SK-N-SH (cell line): Measurements from ENCODE around the gene SDHA. TPM values are rescaled to one million over a fixed set of nuclear protein-coding genes. Genes with fewer than 3 reads are reported as not detected.

Experiments used
- CTCF ChIA-PET: fragments of 300-600, 350-600 bp; formaldehyde crosslinking; extraction: SDS; loops from one replicate; lab custom pipeline; 2021; lab: Yijun Ruan, JAX
- POLR2A ChIA-PET: fragments of 350-600 bp; sonication (Branson Sonifier 250); formaldehyde crosslinking; extraction: SDS; loops from one replicate; lab custom pipeline; 2020; ENCODE audit warnings: antibody characterized with exemption, inconsistent platforms; lab: Yijun Ruan, JAX
- DNase-seq: peaks from one replicate; pipeline ENCODE4 v3.0.0; 2012
- H2AFZ ChIP-seq: fragments of 200-600 bp; sonication (generic); 2 replicates; pipeline ENCODE4 v1.8.1; 2016; ENCODE audit warnings: antibody characterized with exemption, mild to moderate bottlenecking, low read depth
- H3F3A ChIP-seq: fragments of 200-600 bp; sonication (generic); replicated peaks from 2 replicates; pipeline ENCODE3; 2016; ENCODE audit warnings: antibody characterized with exemption, mild to moderate bottlenecking; ENCODE audit not compliant: insufficient read depth
- H3K27ac ChIP-seq, 2 experiments: fragments of 200-500 bp in 1 of 2; fragments of 200-600 bp in 1 of 2; sonication (Bioruptor generic) in 1 of 2; sonication (generic), shearing (Covaris generic) in 1 of 2; 2 replicates each; pipeline versions ENCODE4 v1.5.1 to v1.6.1; 2014 to 2016; ENCODE audit warnings: low read depth in 2 of 2, inconsistent platforms in 1 of 2, low read length in 1 of 2, mild to moderate bottlenecking in 1 of 2, mixed read lengths in 1 of 2
- H3K27me3 ChIP-seq: fragments of 200-600 bp; sonication (generic), shearing (Covaris generic); 2 replicates; pipeline ENCODE4 v1.6.1; 2016; ENCODE audit warnings: mixed run types; ENCODE audit not compliant: insufficient read depth
- H3K36me3 ChIP-seq, 2 experiments: fragments of 200-500 bp in 1 of 2; fragments of 200-600 bp in 1 of 2; sonication (Bioruptor generic) in 1 of 2; sonication (generic) in 1 of 2; replicated peaks in 1 of 2; 2 replicates each; pipeline versions ENCODE3 to v1.5.1; 2014 to 2016; ENCODE audit warnings: low read length in 1 of 2, mild to moderate bottlenecking in 1 of 2; ENCODE audit not compliant: insufficient read depth in 2 of 2, control insufficient read depth in 1 of 2
- H3K4me1 ChIP-seq, 2 experiments: fragments of 200-500 bp in 1 of 2; fragments of 200-600 bp in 1 of 2; sonication (Bioruptor generic) in 1 of 2; sonication (generic), shearing (Covaris generic) in 1 of 2; 2 replicates each; pipeline versions ENCODE4 v1.5.1 to v1.6.1; 2014 to 2016; ENCODE audit warnings: low read depth in 1 of 2, low read length in 1 of 2, mixed run types in 1 of 2; ENCODE audit not compliant: insufficient read depth in 2 of 2, control insufficient read depth in 1 of 2
- H3K4me2 ChIP-seq: fragments of 200-600 bp; sonication (generic), shearing (Covaris generic); 2 replicates; pipeline ENCODE4 v1.6.1; 2017; ENCODE audit warnings: mixed run types
- H3K4me3 ChIP-seq, 2 experiments: fragments of 200-500 bp in 1 of 2; fragments of 200-600 bp in 1 of 2; sonication (Bioruptor generic) in 1 of 2; sonication (generic), shearing (Covaris generic) in 1 of 2; 2 replicates each; pipeline versions ENCODE4 v1.5.1 to v1.8.1; 2014 to 2016; ENCODE audit warnings: low read depth in 2 of 2, inconsistent platforms in 1 of 2, low read length in 1 of 2, mild to moderate bottlenecking in 1 of 2, mixed read lengths in 1 of 2, moderate library complexity in 1 of 2
- H3K79me2 ChIP-seq: fragments of 200-600 bp; sonication (generic); 2 replicates; pipeline ENCODE4 v1.8.1; 2017; ENCODE audit warnings: mild to moderate bottlenecking; ENCODE audit not compliant: insufficient read depth
- H3K9ac ChIP-seq: fragments of 200-600 bp; sonication (generic); 2 replicates; pipeline ENCODE4 v1.6.1; 2017; ENCODE audit warnings: mixed run types
- H3K9me2 ChIP-seq: fragments of 200-600 bp; sonication (generic); 2 replicates; pipeline ENCODE4 v1.6.1; 2017; ENCODE audit warnings: mixed run types
- H3K9me3 ChIP-seq: fragments of 200-600 bp; sonication (generic); 2 replicates; pipeline ENCODE4 v1.6.1; 2017; ENCODE audit warnings: mixed run types, mild to moderate bottlenecking, moderate library complexity
- H4K20me1 ChIP-seq: fragments of 200-600 bp; sonication (generic); 2 replicates; pipeline ENCODE4 v1.6.1; 2017; ENCODE audit warnings: mild to moderate bottlenecking, mixed run types; ENCODE audit not compliant: insufficient read depth
- CHD2 ChIP-seq: fragments of 150-350 bp; IDR thresholded peaks from 2 replicates; pipeline ENCODE4 v1.6.1; 2018; ENCODE audit warnings: low read length; ENCODE audit not compliant: partially characterized antibody
- ELF1 ChIP-seq: IDR thresholded peaks from 2 replicates; pipeline ENCODE4 v1.4.0; 2012
- EP300 ChIP-seq, 2 experiments: IDR thresholded peaks; 2 replicates each; pipeline versions ENCODE4 v1.4.0 to v1.6.1; 2012; ENCODE audit warnings: borderline replicate concordance in 1 of 2, low read depth in 1 of 2, low read length in 1 of 2
- FOXJ3 ChIP-seq: sonication (generic); formaldehyde crosslinking; IDR thresholded peaks from 2 replicates; pipeline ENCODE4 v1.5.1; 2020; ENCODE audit warnings: mild to moderate bottlenecking, missing genetic modification reagents
- FOXM1 ChIP-seq: IDR thresholded peaks from 2 replicates; pipeline ENCODE4 v1.4.0; 2012; ENCODE audit warnings: low read depth, mild to moderate bottlenecking
- GABPA ChIP-seq: IDR thresholded peaks from 2 replicates; pipeline ENCODE4 v1.4.0; 2012; ENCODE audit warnings: low read depth, mild to moderate bottlenecking
- IRF3 ChIP-seq: fragments of 150-350 bp; IDR thresholded peaks from 2 replicates; pipeline ENCODE4 v1.6.1; 2016; ENCODE audit warnings: mild to moderate bottlenecking, low read depth, low read length
- JUND ChIP-seq: IDR thresholded peaks from 2 replicates; pipeline ENCODE4 v1.4.0; 2012
- MEF2A ChIP-seq: IDR thresholded peaks from 2 replicates; pipeline ENCODE4 v1.4.0; 2012; ENCODE audit warnings: low read depth, borderline replicate concordance
- MXI1 ChIP-seq: IDR thresholded peaks from 2 replicates; pipeline ENCODE4 v1.6.1; 2012; ENCODE audit warnings: mild to moderate bottlenecking, low read depth, low read length, improper control_type of control experiment
- NFIC ChIP-seq: IDR thresholded peaks from 2 replicates; pipeline ENCODE4 v1.4.0; 2012; ENCODE audit warnings: borderline replicate concordance
- POLR2AphosphoS5 ChIP-seq: IDR thresholded peaks from 2 replicates; pipeline ENCODE4 v1.6.1; 2012; ENCODE audit warnings: low read depth, low read length
- RCOR1 ChIP-seq: fragments of 150-350 bp; IDR thresholded peaks from 2 replicates; pipeline ENCODE4 v1.6.1; 2017; ENCODE audit warnings: antibody characterized with exemption, low read length
- RFX5 ChIP-seq: IDR thresholded peaks from 2 replicates; pipeline ENCODE4 v1.6.1; 2012; ENCODE audit warnings: mild to moderate bottlenecking, improper control_type of control experiment, low read length
- RXRA ChIP-seq: IDR thresholded peaks from 2 replicates; pipeline ENCODE4 v1.4.0; 2012; ENCODE audit warnings: low read depth, mild to moderate bottlenecking, borderline replicate concordance
- SMC3 ChIP-seq: IDR thresholded peaks from 2 replicates; pipeline ENCODE4 v1.6.1; 2012; ENCODE audit warnings: low read depth, low read length, improper control_type of control experiment
- TAF1 ChIP-seq: IDR thresholded peaks from 2 replicates; pipeline ENCODE4 v1.6.1; 2012; ENCODE audit warnings: low read depth, mild to moderate bottlenecking, low read length, moderate library complexity, borderline replicate concordance
- TCF12 ChIP-seq: IDR thresholded peaks from 2 replicates; pipeline ENCODE4 v1.4.0; 2012
- YY1 ChIP-seq: IDR thresholded peaks from 2 replicates; pipeline ENCODE4 v1.4.0; 2012; ENCODE audit warnings: low read depth, mild to moderate bottlenecking
- WGBS: methylation state at CpG from one replicate; pipeline ENCODE4 v1.1.6; 2017; ENCODE audit warnings: low lambda C conversion rate; 5-methylcytosine and 5-hydroxymethylcytosine counted together
- polyA plus RNA-seq, 3 experiments: library from polyadenylated mRNA; depleted of rRNA; stranded (reverse); fragments of >200 nt; gene quantifications; 2 replicates each; pipeline ENCODE4 v1.2.3, GENCODE V29; 2012
- TF ChIP-seq, protein P1 (sequence below): fragments of 200-600 bp; sonication (generic); IDR thresholded peaks from 2 replicates; pipeline ENCODE4 v1.6.1; 2017; ENCODE audit warnings: antibody characterized with exemption, mild to moderate bottlenecking, moderate library complexity
- TF ChIP-seq, protein P2 (sequence below): IDR thresholded peaks from 2 replicates; pipeline ENCODE4 v1.4.0; 2012; ENCODE audit warnings: low read depth
- TF ChIP-seq, protein P3 (sequence below): fragments of 150-350 bp; IDR thresholded peaks from 2 replicates; pipeline ENCODE4 v1.6.1; 2017; ENCODE audit warnings: antibody characterized with exemption, low read length, low read depth, borderline replicate concordance

The SDHA gene
- polyA plus RNA-seq, 1 of the 3 experiments (the other 2 are of a cell fraction), result 106 TPM

DNA sequence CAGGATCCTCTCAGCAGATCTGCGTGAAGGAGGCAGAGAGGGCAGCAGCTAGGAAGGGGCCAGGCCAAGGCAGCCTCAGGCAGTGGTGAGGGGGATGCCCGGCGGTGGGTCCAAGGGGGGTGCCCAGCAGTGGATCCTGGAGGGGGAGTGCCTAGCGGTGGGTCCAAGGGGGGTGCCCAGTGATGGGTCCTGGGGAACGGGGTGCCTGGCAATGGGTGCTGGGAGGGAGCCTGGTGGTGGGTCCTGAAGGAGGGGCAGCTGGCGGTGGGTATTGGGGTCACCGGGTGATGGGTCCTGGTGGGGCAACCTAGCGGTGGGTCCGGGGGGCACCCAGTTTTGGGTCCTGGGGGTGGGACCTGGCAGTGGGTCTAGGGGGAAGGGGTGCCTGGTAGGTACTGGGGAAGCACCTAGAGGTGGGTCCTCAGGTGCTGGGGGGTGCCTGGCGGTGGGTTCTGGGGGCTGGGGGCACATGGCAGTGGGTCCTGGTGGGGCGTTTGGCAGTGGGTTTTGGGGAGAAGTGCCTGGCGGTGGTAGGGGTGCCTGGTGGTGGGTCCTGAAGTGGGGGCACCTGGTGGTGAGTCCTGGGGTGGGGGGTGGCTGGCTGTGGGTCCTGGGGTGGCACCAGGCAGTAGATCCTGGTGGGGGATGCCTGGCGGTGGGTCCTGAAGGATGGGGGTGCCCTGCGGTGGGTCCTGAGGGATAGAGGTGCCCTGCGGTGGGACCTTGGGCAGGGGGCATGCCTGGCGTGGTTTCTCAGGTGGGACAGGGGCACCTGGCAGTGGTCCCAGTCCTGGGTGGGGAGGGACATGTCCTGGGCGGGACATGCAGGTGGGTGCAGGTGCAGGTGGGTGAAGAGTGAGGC is 24.9 kb upstream of the SDHA start:
- no peak overlapping the region for H3K4me3 ChIP-seq
- H3K4me2 ChIP-seq, result no peak overlapping the region
- no peak overlapping the region for H3K27ac ChIP-seq
- H4K20me1 ChIP-seq, result no peaks in the 10 kb centered on the region
- no peak for DNase-seq
- ChIA-PET CTCF (interaction anchor here (1.3 kb wide), 1 partner anchor 128 kb away, joined by 4 read pairs; the partner anchor contains the start of gene AHRR), POLR2A (no interaction called here)
- no peaks in the 10 kb centered on the region for H3K9me3 ChIP-seq
- TF ChIP-seq, protein P1, sequence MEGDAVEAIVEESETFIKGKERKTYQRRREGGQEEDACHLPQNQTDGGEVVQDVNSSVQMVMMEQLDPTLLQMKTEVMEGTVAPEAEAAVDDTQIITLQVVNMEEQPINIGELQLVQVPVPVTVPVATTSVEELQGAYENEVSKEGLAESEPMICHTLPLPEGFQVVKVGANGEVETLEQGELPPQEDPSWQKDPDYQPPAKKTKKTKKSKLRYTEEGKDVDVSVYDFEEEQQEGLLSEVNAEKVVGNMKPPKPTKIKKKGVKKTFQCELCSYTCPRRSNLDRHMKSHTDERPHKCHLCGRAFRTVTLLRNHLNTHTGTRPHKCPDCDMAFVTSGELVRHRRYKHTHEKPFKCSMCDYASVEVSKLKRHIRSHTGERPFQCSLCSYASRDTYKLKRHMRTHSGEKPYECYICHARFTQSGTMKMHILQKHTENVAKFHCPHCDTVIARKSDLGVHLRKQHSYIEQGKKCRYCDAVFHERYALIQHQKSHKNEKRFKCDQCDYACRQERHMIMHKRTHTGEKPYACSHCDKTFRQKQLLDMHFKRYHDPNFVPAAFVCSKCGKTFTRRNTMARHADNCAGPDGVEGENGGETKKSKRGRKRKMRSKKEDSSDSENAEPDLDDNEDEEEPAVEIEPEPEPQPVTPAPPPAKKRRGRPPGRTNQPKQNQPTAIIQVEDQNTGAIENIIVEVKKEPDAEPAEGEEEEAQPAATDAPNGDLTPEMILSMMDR, result no peak
- TF ChIP-seq CHD2, result no peak
- no peak for TF ChIP-seq NFIC
- TF ChIP-seq MXI1, result no peak
- TF ChIP-seq IRF3, result no peak
- no peak for TF ChIP-seq TCF12
- TF ChIP-seq RXRA, result no peak
- TF ChIP-seq JUND, result no peak
- TF ChIP-seq RCOR1, result no peak
- no peak for TF ChIP-seq ELF1
- TF ChIP-seq GABPA, result no peak
- no peak for TF ChIP-seq FOXM1
- TF ChIP-seq RFX5, result no peak
- no peak for TF ChIP-seq POLR2AphosphoS5
- TF ChIP-seq FOXJ3 (CRISPR knock-in tag), result no peak
- no peak for TF ChIP-seq TAF1
- H3K9me2 ChIP-seq, result no peaks in the 10 kb centered on the region
- H3K27me3 ChIP-seq, result no peaks in the 10 kb centered on the region
- no peak overlapping the region for H3K9ac ChIP-seq
- no peaks in the 10 kb centered on the region for H3F3A ChIP-seq
- H3K36me3 ChIP-seq, result no peaks in the 10 kb centered on the region
- H2AFZ ChIP-seq, result no peak overlapping the region
- 87% methylated on average over 13 of the region's 17 CpGs for WGBS
- peaks cover 0 to 8% of the 10 kb centered on the region in 2 experiments; a peak in 1 of 4 replicates for H3K4me1 ChIP-seq
- H3K79me2 ChIP-seq, result no peaks in the 10 kb centered on the region

- H3K4me1 ChIP-seq, result no peaks in the 10 kb centered on the region; a peak in 1 of 4 replicates
- no peaks in the 10 kb centered on the region for H3K9me2 ChIP-seq
- no peaks in the 10 kb centered on the region for H3K79me2 ChIP-seq
- no peak overlapping the region for H3K9ac ChIP-seq
- no peak overlapping the region for H2AFZ ChIP-seq
- DNase-seq, result no peak
- H4K20me1 ChIP-seq, result no peaks in the 10 kb centered on the region
- 85% methylated on average over 13 of the region's 15 CpGs for WGBS
- POLR2A ChIA-PET, result no interaction called here
- H3K4me3 ChIP-seq, result no peak overlapping the region
- H3K27ac ChIP-seq, result no peak overlapping the region
- no peak overlapping the region for H3K4me2 ChIP-seq
- CTCF ChIA-PET, result interaction anchor here (0.9 to 1.3 kb wide), 5 partner anchors 25 to 237 kb away, joined by 3 to 4 read pairs (median 3); partner anchors contain the start of gene AHRR
- no peaks in the 10 kb centered on the region for H3K27me3 ChIP-seq
- H3F3A ChIP-seq, result no peaks in the 10 kb centered on the region
- no peaks in the 10 kb centered on the region for H3K9me3 ChIP-seq
- peaks cover 0 to 3% of the 10 kb centered on the region in 2 experiments for H3K36me3 ChIP-seq
- TF ChIP-seq GABPA (no peak), MEF2A (no peak), IRF3 (no peak), SMC3 (no peak), YY1 (no peak), EP300 (IDR thresholded peaks at IDR 0.05; ENCODE audit: borderline replicate concordance in 1 of 2, low read depth in 1 of 2, low read length in 1 of 2) (no peak)
- TF ChIP-seq, protein P2, sequence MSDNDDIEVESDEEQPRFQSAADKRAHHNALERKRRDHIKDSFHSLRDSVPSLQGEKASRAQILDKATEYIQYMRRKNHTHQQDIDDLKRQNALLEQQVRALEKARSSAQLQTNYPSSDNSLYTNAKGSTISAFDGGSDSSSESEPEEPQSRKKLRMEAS, result no peak
- TF ChIP-seq, protein P3, sequence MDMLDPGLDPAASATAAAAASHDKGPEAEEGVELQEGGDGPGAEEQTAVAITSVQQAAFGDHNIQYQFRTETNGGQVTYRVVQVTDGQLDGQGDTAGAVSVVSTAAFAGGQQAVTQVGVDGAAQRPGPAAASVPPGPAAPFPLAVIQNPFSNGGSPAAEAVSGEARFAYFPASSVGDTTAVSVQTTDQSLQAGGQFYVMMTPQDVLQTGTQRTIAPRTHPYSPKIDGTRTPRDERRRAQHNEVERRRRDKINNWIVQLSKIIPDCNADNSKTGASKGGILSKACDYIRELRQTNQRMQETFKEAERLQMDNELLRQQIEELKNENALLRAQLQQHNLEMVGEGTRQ, result no peak
Observed at GRCh38 chr5:194102-194501, 24.0 kb upstream of the SDHA start.
